ENCODE results near the gene PIEZO2.
"Not testable (repeated sequence)": the region's sequence is repeated elsewhere in the genome, so short reads cannot be mapped to it uniquely, and the experiment has no call there.

PIEZO2 gene

DNA sequence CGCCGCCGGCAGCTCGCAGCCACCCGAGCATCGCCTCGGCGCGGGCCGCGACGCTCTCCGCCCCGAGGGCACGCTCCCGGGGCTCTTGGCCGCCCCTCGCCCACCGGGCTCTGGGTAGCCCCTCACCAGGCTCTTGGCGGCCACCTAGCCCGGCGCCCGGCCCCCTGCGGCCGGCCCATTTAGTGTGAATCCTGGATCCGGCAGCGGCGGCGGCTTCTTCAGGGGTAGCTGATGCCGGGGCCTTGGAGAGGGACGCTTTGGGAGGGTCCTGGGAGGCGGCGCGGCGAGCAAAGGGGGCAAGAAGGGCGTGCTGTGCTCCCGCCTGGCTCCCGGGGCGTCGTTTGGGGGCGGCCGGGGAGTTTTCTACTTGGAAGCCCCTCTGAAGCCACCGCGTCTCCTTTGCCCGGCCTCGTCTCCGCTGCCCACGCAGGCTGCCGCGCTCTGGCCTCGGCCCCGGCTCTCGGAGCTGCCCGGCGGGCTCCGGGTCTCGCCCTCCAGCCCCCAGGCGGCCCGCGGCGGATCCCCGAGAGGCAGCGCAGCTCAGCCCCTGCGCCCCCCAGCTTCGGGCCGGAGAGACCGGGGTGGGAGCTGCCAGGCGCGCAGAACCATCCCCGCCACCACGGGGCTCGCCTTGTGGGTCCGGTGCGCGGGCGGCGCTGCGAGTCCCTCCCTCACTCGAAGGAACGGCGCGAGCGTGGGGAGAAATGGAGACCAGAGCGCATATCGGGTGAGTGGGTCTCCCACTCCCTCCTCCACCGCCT is 509 bp downstream of the PIEZO2 start:
- DNase-seq, result no peak

DNA sequence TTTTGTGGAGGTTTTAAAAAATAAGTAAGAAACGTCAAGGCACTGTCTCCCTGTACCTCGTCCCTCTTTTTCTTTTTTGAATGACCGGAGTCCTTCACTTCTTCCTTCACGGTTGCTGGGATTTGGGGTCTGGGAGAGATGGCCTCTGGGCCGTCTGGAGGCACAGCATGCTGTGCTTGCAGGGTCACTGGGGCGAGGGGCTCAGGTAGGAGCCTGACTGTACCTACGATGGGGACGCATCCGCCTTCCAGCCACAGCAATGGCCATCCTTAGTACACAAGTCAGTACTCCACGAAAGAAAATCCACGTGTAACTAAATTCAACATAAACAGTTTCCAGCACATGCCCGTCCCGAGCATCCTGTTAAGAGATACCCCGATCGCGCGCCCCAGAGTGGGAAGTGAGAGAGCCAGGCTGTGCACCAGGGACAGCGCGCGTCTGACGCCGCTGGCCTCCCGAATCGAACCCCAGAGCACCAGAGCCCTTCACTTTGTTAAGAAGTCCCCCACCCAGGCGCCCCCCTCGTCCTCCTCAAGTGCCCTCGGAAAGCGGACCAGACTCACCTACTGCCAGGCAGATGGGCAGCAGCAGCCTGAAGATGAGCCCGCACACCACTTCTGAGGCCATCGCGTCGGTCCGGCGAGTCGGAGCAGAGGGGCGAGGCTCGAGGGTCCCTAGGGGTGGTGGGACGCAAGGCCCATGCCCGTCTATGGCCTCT is 1.2 kb downstream of the PIEZO2 start:
- no peak for DNase-seq

GRCh38 chr18:11147371-11147951 is 1.9 kb downstream of the PIEZO2 start:
- DNase-seq, result no peak

GRCh38 chr18:11146947-11147345 is 2.4 kb downstream of the PIEZO2 start:
- DNase-seq, result no peak

DNA sequence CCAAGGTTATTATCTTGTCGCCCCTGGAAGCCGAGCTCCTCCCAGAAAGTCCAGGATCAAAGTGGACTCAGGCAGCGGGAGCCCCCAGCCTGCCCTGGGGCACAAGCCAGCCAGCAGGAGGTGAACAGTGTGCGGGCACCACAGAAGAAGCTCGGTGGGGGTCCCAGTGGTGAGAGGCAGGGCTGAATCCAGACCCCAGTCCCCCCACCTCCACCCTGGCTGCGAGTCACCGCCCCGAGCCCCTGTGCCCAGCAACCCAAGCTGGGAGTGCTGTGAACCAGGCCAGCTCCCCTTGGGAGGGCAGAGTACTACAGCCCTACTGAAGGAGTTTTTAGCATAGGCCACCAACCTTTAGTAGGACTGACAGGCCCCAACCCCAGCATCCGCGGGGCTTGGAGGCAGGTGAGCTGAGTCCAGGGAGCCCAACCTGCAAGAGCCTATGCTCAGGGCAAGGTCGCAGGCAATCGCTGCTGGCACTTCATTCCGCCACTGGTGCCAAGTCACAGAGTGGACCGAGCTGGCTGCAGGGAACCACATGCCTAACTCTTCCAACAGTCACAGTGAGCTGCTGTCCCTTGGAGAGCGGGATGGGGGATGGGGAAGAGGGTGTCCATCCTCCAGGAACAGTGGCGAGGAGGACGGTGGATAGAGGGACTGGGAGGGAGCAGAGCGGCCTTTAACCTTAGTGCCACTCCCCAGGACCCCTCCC is 3.0 kb downstream of the PIEZO2 start:
- DNase-seq, result no peak

GRCh38 chr18:11145413-11146191 is 3.8 kb downstream of the PIEZO2 start:
- no peak for DNase-seq

DNA sequence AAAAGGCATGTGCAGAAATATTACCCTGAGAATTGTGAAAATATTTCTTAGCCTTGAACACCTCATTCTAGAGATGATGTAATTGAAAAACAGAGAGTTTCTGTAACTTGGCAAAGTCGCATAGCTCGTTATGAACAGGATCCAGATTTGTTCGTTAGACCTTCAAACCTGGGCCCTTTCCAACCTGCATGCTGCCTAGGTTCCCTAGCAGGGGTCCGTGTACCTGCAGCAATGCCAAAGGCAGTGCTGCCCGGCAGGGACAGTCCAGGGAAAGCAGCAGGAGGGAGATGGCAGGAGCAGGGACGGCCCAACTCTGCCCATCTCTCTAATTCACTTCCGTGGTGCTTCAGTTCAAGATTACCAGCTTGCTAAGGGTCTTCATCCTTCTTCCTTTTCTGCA is 12.0 kb downstream of the PIEZO2 start:
- DNase-seq, result no peak

DNA sequence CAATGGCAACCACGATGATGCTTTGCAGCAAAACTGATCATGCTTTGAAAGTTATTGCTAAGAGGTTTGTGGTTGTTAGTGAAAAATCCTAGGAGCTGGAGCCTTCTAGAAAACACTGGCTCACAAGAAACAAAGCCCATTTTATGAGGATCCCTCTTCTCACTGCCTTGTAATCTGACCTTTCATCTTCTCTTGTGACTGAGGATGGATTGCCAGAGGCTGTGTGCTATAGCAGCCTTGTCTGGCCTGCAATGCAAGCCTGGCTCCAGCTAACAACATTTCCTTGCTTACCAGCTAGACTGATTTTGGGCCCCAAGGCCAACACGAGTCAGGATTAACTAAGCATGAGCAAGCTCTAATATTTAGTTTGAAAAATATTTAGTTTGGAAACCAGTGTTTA is 13.1 kb downstream of the PIEZO2 start:
- DNase-seq, result no peak

DNA sequence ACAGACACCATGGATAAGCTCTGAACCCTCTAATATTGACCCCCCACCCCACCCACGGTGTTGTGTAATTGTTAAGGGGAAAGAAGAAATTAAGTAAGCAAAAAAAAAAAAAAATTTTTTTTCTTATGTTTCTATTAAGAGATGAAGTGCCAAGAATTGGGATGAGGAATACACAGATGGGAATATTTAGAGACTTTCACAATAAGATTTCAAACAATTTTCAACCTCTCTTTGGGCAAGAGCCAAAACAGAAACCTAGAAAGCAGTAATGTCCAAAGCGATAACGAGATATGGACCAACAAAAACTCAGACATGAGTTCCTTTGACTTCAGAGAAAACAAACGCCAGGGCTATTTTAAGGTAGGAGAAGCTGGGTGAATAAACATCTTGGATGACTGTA is 14.4 kb downstream of the PIEZO2 start:
- DNase-seq, result no peak

DNA sequence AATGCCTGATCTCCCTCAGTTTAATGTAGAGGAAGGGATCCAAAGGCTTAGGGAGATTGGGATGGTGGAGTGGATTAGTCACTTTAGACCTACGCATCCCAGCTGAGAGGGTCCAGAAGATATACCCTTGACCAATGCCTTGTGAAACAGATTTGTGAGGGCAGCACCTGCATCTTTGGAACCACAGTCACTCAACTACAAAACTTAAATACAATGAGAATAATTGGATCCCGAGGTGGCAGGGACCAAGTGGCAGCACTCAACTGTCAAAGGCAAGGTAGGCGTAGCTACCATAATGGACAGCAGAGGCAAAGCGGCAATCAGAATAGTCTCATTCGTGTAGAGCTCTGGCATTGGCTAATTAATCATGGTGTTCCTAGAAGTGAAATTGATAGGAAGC is 20.3 kb downstream of the PIEZO2 start:
- not testable (repeated sequence) for DNase-seq

- DNase-seq, result no peak
These were observed 23.7 kb downstream of the PIEZO2 start for GRCh38 chr18:11125492-11126315.

- DNase-seq, result no peak
These were observed 25.3 kb downstream of the PIEZO2 start for GRCh38 chr18:11124054-11124453.

DNA sequence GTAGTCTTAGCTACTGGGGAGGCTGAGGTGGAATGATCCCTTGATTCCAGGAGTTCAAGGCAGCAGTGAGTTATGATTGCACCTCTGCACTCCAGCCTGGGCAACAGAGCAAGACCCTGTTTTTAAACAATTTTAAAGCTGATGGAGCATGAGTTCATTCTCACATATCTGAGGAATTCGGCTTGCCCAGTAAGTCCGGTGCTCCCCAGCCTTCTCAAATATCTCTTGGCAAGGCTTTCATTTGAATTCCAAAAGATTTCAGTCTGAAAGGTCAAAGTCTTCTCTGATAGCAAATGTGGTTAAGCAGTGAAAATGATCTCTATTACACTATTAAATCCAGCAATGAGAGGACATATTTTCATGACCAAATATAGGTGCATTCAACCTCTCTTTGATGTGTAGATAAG is 27.9 kb downstream of the PIEZO2 start:
- DNase-seq, result no peak

DNA sequence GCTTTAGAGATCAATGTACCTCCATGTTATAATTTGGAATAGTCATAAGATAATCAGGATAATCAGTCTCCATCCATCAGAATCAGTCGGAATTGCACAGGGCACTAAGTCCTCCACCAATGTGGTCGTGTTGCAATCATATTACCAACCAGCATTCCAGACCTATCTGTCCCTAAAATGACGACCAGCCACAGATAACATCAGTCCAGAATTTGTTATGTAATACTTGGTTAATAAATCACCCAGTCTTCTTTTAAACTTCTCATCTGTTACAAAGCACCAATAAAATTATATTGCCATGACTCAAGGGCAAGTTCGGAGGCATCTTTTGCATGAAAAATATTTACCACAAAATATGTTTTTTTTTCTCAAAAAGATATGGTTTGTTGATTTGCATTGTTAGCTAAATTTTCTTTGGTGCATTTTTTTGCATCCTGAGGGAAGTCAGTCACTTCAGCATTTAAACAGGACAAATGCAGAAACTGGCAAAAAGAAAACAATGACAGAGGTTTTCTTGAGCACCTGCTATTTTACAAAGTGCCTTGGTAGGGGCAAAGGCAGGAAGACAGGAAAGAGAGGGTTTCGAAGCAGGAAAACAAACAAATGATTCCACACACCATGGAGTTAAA is 29.3 kb downstream of the PIEZO2 start:
- DNase-seq, result no peak

- no peak for DNase-seq
These were observed 29.8 kb downstream of the PIEZO2 start for GRCh38 chr18:11119550-11119949.

DNA sequence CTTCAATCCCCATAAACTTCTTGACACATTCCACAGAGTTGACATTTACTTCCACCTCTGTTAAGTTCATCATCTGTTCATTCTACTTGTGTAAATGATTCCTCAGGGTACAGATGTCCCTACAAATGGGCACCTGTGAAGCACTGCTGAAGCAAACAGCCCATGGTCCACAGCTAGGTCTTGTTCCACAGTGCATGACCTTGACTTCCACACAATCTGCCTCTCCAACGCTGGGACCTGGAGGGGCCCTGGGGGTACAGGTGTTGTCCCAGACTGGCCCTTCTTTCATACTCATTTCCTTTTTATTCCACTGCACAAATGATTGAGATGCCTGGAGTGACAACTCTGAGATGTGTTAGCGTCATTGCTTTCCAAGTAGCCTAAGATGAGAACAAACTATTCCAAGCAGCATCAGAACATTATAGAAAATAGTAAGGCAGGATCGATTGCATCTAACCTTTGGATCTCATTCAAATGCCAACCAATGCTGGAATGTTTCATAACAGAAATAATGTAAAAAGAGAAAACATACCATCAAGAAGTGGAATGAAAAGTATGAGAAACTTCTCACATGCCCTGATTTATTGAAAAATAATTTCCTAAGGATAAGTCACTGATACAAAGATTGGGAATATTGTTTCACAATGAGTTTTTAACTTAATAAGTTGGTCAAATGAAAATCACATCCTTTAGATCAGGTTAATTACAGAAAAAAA is 31.2 kb downstream of the PIEZO2 start:
- no peak for DNase-seq

DNA sequence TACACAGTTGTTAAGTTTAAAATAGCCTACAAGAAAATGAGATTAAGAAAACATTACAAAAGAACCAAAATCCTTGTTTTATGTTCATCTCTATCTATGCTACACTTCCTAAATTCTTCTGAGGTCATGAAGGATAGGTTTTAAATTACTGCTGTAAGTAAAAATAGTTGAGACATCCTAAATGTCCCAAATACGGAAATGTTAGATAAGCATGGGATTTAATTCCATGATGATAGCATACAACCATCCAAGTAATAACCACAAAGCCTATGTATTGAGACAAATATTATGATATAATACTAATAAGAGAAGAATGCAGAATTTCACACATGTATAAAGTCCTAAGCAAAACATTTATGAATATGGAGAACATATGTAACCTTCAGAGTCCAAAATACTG is 34.1 kb downstream of the PIEZO2 start:
- DNase-seq, result no peak

GRCh38 chr18:11114653-11115052 is 34.7 kb downstream of the PIEZO2 start:
- DNase-seq, result no peak

GRCh38 chr18:11113937-11114336 is 35.4 kb downstream of the PIEZO2 start:
- DNase-seq, result no peak

DNA sequence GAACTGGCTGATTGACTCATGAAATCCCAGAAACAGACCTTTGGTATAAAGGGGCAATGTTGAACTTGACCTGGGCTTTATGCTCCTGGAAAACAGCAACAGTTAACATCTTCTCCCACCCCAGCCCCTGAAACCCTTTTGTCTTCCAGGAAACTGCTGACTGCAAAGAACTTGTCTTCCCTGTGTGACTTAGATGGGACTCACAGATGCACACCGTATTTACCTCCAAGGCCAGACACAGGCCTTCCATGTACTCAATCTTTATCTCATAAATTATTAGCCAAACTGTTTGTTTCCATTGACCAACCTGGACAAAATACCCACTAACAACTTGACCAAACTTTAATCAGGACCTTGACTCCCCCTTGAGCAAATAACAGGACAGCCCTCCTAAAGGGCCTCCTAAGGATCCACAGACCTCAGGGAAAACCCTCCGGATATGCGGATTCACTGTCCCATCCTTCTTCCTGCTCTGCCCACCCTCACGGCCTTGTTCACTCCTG is 36.3 kb downstream of the PIEZO2 start:
- no peak for DNase-seq
